GM21423 (cell line): ENCODE measurements around the gene WDR48.
"Not testable (repeated sequence)": the region's sequence is repeated elsewhere in the genome, so short reads cannot be mapped to it uniquely, and the experiment has no call there.

Experiments used
- ATAC-seq: cut with Tn5 transposase; IDR thresholded peaks from one replicate; pipeline ENCODE4 v1.9.1; 2021; ENCODE audit warnings: mild to moderate bottlenecking, moderate library complexity; ENCODE audit not compliant: unreplicated experiment

WDR48 gene

GRCh38 chr3:39051649-39052561 lies at the start of gene WDR48, which contains the start of gene SCN11A:
TSS of gene WDR48 (plus strand) at chr3:39052016. CDS start at chr3:39052026, 10 bp downstream.
TSS of gene SCN11A (minus strand) at chr3:39051944. CDS start at chr3:38950362, 101,582 bp downstream.
- peak; percentile 99 for ATAC-seq

DNA sequence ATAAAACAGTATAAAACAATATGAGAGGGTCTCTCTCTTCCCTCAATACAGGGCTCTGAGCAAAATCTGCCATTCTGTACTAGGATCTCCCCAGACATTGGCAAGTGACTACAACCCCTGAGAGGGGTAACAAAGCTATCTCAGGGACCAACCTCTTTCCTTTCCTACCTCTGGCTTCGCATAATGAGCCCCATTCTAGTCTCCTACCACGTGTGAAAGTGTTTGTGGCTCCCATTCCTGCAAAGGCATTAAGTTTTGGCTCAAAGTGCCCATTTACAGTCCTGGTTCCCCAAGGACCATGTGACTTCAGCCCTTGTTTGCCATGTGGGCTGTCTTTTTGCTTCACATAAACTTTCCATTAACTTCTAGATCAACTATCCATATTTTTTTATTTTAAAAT lies 46.5 kb upstream of the WDR48 start:
- no peak for ATAC-seq

- ATAC-seq: no peak
Measured at GRCh38 chr3:39011191-39011736, 40.6 kb upstream of the WDR48 start.

- ATAC-seq: no peak
Measured at GRCh38 chr3:39013289-39013688, 38.5 kb upstream of the WDR48 start.

- ATAC-seq: no peak
Measured at GRCh38 chr3:39013921-39014509, 37.8 kb upstream of the WDR48 start.

GRCh38 chr3:39015418-39015817 lies 36.4 kb upstream of the WDR48 start:
- no peak for ATAC-seq

GRCh38 chr3:39019299-39019698 lies 32.5 kb upstream of the WDR48 start:
- ATAC-seq: no peak

DNA sequence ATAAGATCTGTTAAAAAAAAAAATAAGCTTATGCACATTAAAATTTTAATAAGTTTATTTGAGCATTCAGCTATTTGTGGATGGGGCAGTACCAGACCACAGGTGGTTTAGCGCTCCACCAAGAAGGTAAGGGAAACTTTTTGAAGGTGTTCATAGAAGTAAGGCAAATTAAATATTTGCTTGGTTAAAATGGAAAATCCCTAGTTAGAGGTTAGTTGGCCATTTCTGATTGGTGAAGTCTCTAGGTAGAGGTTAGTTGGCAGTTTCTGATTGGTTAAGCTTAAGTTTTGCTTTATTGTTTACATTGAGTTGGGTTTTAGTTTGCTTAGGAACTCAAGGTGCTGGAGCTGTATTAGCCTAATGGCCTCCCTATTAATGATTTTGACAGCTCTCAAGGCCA lies 30.8 kb upstream of the WDR48 start:
- peak; percentile 69 for ATAC-seq

DNA sequence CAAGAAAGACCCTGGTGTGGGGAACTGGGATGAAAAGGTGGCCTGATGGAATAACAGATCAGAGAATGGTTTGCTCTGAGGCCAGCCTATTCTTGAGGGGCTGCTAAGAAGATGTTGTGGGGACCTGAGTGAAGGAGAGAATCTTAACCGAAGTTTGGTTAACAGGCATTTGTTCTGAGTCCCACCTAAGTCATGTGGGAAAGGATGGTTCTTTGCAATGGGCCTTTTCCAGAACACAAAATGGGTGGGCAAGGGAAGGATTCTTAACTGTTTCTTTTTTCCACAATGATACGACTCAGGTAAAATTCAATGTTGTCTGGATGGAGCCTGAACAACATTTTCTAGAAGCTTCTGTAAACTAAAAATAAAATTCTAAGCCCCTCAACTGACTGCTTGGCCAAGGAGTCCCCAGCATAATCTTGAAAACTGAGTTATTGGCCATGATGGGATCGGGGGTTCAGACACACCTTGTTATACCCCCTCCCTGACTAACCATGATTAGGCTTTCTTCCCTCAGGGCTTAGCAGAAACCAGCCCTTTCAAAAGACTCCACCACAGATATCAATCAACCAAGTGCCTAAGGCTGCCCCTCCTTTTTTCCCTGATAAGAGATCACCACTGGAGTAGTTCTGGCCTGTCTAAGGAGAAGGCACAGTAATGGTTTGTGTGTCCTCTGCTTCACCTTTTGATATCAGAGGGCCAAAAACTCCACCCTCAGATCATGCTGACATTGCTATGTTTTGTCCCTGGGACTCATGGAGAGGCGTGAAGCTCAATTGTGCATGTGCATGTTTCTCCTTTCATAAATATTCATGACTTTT lies 30.1 kb upstream of the WDR48 start:
- no peak for ATAC-seq

GRCh38 chr3:39022286-39022630 lies 29.6 kb upstream of the WDR48 start:
- no peak for ATAC-seq

- ATAC-seq: no peak
Measured at GRCh38 chr3:39024497-39024896, 27.3 kb upstream of the WDR48 start.

DNA sequence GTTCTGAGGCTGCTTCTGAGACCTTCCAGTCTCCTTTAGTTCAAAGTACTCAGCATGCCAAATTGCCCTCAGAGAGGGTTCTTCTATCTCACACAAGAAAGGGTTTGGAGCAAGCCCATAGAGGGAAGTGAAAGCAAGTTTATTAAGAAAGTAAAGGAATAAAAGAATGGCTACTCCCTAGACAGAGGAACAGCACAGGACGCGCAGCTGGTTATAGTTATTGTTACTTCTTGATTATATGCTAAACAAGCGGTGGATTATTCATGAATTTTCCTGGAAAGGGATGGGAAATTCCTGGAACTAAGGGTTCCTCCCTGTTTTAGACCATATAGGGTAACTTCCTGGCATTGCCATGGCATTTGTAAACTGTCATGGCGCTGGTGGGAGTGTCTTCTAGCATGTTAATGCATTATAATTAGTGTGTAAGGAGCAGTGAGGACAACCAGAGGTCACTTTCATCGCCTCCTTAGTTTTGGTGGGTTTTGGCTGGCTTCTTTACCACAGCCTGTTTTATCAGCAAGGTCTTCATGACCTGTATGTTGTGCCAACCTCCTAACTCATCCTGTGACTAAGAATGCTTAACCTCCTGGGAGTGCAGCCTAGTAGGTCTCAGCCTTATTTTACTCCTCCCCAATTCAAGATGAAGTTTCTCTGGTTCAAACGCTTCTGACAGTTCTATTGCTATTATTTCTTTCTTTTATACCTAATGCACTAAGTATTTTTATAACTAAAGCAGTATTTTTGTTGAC lies 26.4 kb upstream of the WDR48 start:
- no peak for ATAC-seq

- ATAC-seq: no peak
Measured at GRCh38 chr3:39028546-39028945, 23.3 kb upstream of the WDR48 start.

DNA sequence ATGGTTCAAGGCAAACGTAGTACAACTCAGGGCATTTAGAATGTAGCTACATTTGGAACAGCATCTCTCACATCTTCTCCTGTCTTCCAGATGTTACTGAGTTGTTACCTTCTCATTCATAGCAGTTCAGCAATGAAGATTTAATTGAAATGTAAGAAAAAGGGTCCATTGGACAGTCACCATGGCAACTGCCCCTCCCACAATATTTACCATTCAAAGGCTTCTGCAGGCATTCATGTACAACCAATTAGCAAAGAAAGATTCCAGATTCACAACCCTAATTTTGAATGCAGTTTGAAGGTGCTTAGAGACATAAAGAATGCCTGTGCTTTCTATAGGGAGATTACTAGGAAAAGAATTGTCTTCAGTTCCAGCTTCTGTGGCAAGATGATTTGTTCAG lies 22.3 kb upstream of the WDR48 start:
- ATAC-seq: no peak

DNA sequence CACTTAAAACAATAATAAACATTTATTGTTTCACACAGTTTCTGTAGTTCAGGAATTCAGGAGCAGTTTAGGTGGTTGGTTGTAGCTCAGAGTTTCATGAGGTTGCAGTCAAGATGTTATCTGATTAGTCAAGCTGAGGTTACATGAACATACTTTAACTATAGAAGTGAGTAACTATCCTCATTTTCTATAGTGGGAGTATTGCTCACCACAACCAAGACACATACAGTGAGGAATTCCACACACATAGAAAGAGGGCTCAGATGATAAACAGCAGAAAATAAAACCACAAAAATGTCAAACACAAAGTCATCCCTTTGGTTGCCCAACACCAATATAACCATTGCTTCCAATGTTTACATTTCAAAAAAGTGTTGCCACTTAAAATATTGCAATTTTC lies 13.7 kb upstream of the WDR48 start:
- no peak for ATAC-seq

DNA sequence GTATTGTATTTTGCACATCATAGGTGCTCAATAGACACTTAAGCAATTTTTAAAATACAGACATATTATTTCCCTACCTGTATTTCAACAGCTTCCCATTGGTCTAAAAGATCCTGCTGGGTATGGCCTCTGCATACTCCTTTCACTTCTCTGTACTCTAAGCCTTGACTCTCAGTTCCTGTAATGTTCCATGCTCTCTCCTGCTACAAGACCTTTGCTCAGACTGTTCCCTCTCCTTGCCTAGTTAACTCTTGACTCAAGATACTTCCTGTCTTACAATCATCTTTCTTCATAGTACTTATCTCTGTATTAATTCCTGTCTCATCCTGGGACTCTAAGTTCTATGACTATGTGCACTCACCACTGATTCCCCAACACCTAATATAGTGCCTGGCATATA lies 1.8 kb upstream of the WDR48 start:
- no peak for ATAC-seq

- ATAC-seq: no peak
Measured at GRCh38 chr3:39052583-39052982, 767 bp downstream of the WDR48 start.

DNA sequence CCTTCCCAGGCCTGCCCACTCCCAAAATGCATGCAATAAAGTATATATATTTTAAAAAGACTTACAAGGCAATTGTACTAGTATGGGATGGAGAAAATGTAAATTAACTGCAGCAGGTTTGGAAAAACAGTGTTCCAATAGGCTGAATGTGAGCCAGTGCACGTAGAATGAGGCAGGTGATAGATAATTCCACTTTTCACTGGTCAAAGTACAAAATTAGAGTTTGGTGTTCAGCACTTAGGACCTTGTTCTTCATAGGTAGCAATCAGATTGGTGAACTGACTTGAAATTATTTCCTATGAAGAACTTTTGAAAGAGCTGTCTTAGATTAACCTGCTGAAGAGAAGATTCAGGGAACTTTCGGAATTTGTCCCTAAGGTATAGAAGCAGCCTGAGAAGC lies 1.9 kb downstream of the WDR48 start:
- ATAC-seq: no peak

DNA sequence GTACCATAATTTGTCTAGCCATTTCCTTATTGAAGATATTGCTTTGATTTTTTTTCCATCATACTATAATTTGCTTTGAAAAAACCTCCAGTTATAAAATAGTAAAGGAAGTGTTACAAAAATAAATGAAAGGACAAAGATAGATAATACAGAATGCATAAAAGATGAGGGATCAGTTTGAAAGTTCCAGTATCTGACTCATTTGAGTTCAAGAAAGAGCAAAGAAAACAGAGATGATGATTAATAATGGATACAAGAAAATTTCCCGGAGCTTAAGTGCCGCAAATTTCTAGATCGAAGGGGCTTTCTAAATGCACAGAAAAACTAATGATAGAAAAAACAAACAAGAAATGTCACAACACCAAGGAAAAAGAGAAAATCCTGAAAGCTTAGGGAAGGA lies 4.3 kb downstream of the WDR48 start:
- ATAC-seq: no peak

DNA sequence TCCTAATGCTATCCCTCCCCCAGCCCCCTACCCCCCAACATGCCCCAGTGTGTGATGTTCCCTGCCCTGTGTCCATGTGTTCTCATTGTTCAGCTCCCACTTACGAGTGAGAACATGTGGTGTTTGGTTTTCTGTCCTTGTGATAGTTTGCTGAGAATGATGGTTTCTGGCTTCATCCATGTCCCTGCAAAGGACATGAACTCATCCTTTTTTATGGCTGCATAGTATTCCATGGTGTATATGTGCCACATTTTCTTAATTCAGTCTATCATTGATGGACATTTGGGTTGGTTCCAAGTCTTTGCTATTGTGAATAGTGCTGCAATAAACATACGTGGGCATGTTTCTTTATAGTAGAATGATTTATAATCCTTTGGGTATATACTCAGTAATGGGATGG lies 9.4 kb downstream of the WDR48 start:
- not testable (repeated sequence) for ATAC-seq

GRCh38 chr3:39062180-39062579 lies 10.4 kb downstream of the WDR48 start:
- ATAC-seq: no peak
